Neuronal stem cell (in vitro differentiated cells): ENCODE data around the gene RNGTT.

ENCODE experiments used
- DNase-seq: peaks from one replicate; pipeline ENCODE4 v3.0.0-alpha.2; 2013; ENCODE audit warnings: low spot score
- H2AFZ ChIP-seq: one replicate; pipeline ENCODE4 v1.6.1; 2013; ENCODE audit warnings: mild to moderate bottlenecking, low read length, inconsistent platforms
- H2AK5ac ChIP-seq: 2 replicates; pipeline ENCODE4 v1.6.1; 2013; ENCODE audit warnings: low read depth, mild to moderate bottlenecking, inconsistent platforms, low read length, moderate library complexity, mixed read lengths
- H2BK120ac ChIP-seq: 2 replicates; pipeline ENCODE4 v1.6.1; 2013; ENCODE audit warnings: low read depth, mild to moderate bottlenecking, inconsistent platforms, low read length, moderate library complexity, mixed read lengths
- H2BK12ac ChIP-seq: one replicate; pipeline ENCODE4 v1.6.1; 2013; ENCODE audit warnings: low read length, inconsistent platforms
- H2BK15ac ChIP-seq: 2 replicates; pipeline ENCODE4 v1.6.1; 2013; ENCODE audit warnings: mild to moderate bottlenecking, low read length, inconsistent platforms, mixed read lengths
- H2BK5ac ChIP-seq: one replicate; pipeline ENCODE4 v1.6.1; 2013; ENCODE audit warnings: inconsistent platforms, mild to moderate bottlenecking, low read length, moderate library complexity
- H3K14ac ChIP-seq: one replicate; pipeline ENCODE4 v1.6.1; 2013; ENCODE audit warnings: low read length, inconsistent platforms
- H3K18ac ChIP-seq: 2 replicates; pipeline ENCODE4 v1.6.1; 2013; ENCODE audit warnings: low read length, inconsistent platforms
- H3K23ac ChIP-seq: 2 replicates; pipeline ENCODE4 v1.6.1; 2013; ENCODE audit warnings: low read depth, mild to moderate bottlenecking, mixed read lengths, low read length, inconsistent platforms; ENCODE audit not compliant: poor library complexity
- H3K27ac ChIP-seq: replicated peaks from 3 replicates; pipeline ENCODE4 v1.5.1; 2013; ENCODE audit warnings: low read length, inconsistent platforms
- H3K27me3 ChIP-seq, 3 experiments: 2 replicates each; pipeline ENCODE4 v1.6.1; 2013; ENCODE audit warnings: low read length in 3 of 3, mild to moderate bottlenecking in 2 of 3, inconsistent platforms in 1 of 3, low read depth in 1 of 3, mixed read lengths in 1 of 3, moderate library complexity in 1 of 3; ENCODE audit not compliant: control insufficient read depth in 3 of 3, insufficient read depth in 3 of 3
- H3K36me3 ChIP-seq, 2 donors: replicated peaks in 1 of 2; 2 replicates each; pipeline ENCODE4 v1.6.1; 2013; ENCODE audit warnings: low read length in 2 of 2; ENCODE audit not compliant: control insufficient read depth in 2 of 2, insufficient read depth in 2 of 2
- H3K4ac ChIP-seq: 2 replicates; pipeline ENCODE4 v1.6.1; 2013; ENCODE audit warnings: inconsistent platforms, mild to moderate bottlenecking, low read length, moderate library complexity
- H3K4me1 ChIP-seq, 2 donors: 1 replicate in 1 of 2; 2 replicates in 1 of 2; pipeline ENCODE4 v1.6.1; 2013; ENCODE audit warnings: low read length in 2 of 2, low read depth in 1 of 2; ENCODE audit not compliant: control insufficient read depth in 2 of 2, insufficient read depth in 1 of 2
- H3K4me2 ChIP-seq: one replicate; pipeline ENCODE4 v1.6.1; 2013; ENCODE audit warnings: mild to moderate bottlenecking, low read length, inconsistent platforms; ENCODE audit not compliant: insufficient read depth, poor library complexity, severe bottlenecking
- H3K4me3 ChIP-seq, 2 donors: 2 replicates each; pipeline ENCODE4 v1.5.1; 2013; ENCODE audit warnings: low read length in 2 of 2, mild to moderate bottlenecking in 2 of 2, inconsistent platforms in 1 of 2, moderate library complexity in 1 of 2
- H3K79me1 ChIP-seq: one replicate; pipeline ENCODE4 v1.6.1; 2013; ENCODE audit warnings: low read depth, mild to moderate bottlenecking, inconsistent platforms, low read length, moderate library complexity
- H3K9ac ChIP-seq: one replicate; pipeline ENCODE4 v1.6.1; 2013; ENCODE audit warnings: mild to moderate bottlenecking, low read depth, low read length, inconsistent platforms; ENCODE audit not compliant: poor library complexity
- H3K9me3 ChIP-seq, 2 donors: replicated peaks in 1 of 2; 2 replicates each; pipeline versions ENCODE3 to v1.6.1; 2013; ENCODE audit warnings: low read length in 2 of 2, mild to moderate bottlenecking in 2 of 2, inconsistent platforms in 1 of 2, low read depth in 1 of 2, mixed read lengths in 1 of 2, moderate library complexity in 1 of 2; ENCODE audit not compliant: control insufficient read depth in 2 of 2, insufficient read depth in 1 of 2
- H4K8ac ChIP-seq: one replicate; pipeline ENCODE4 v1.6.1; 2013; ENCODE audit warnings: low read depth, mild to moderate bottlenecking, inconsistent platforms, low read length, moderate library complexity
- H4K91ac ChIP-seq: one replicate; pipeline ENCODE4 v1.6.1; 2013; ENCODE audit warnings: low read length, low read depth, mild to moderate bottlenecking, inconsistent platforms; ENCODE audit not compliant: poor library complexity
- WGBS, 2 donors: extraction: QIAGEN DNeasy Blood & Tissue Kit; methylation state at CpG; one replicate each; pipeline ENCODE4 v1.1.7; 2013; ENCODE audit warnings: missing lambda C conversion rate in 2 of 2, mixed read lengths in 1 of 2; ENCODE audit not compliant: insufficient read length in 2 of 2, insufficient replicate concordance in 1 of 2; ENCODE audit errors: extremely low coverage in 2 of 2; 5-methylcytosine and 5-hydroxymethylcytosine counted together

RNGTT gene

DNA sequence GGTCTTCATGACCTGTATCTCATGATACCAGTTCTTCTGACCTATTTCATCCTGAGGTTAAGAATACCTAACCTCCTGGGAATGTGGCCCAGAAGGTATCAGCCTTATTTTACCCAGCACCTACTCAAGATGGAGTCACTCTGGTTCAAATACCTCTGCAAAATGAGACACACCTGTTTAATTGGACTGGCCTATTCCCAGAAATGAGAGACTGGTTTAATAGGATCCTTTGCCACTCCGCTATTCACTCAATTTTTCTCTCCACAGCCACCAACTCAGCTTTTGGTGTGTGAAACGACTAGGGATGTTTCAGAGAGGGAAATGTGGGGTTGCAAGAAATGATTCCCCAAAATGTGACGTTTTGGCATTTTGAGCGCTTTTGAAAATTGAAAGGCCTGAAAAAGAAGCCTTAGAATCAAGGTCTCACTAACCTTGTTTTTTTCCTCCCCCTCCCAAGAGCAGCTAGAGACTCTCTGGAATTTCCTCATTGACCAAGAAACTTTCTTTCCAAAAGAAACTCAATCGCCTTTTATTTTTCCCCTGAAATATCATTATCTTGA lies 45.5 kb upstream of the RNGTT start:
- Histone ChIP-seq H2BK12ac (no peak overlapping the region), H3K27me3 (no peaks in the 10 kb centered on the region), H3K4me3 (no peak overlapping the region), H2BK5ac (no peak overlapping the region), H2BK15ac (no peak overlapping the region), H3K23ac (no peak overlapping the region), H3K4me1 (no peaks in the 10 kb centered on the region), H2BK120ac (no peak overlapping the region), H4K8ac (no peak overlapping the region), H3K18ac (no peak overlapping the region), H3K4ac (no peak overlapping the region), H2AFZ (no peak overlapping the region), H4K91ac (no peak overlapping the region), H3K36me3 (no peaks in the 10 kb centered on the region), H3K4me2 (no peak overlapping the region), H3K14ac (no peak overlapping the region), H3K9ac (no peak overlapping the region), H3K27ac (no peak overlapping the region), H3K79me1 (no peaks in the 10 kb centered on the region), H3K9me3 (no peaks in the 10 kb centered on the region), H2AK5ac (no peak overlapping the region)
- no peak for DNase-seq
- WGBS, 2 donors: no CpG with 5 or more reads among the region's 5 CpGs

DNA sequence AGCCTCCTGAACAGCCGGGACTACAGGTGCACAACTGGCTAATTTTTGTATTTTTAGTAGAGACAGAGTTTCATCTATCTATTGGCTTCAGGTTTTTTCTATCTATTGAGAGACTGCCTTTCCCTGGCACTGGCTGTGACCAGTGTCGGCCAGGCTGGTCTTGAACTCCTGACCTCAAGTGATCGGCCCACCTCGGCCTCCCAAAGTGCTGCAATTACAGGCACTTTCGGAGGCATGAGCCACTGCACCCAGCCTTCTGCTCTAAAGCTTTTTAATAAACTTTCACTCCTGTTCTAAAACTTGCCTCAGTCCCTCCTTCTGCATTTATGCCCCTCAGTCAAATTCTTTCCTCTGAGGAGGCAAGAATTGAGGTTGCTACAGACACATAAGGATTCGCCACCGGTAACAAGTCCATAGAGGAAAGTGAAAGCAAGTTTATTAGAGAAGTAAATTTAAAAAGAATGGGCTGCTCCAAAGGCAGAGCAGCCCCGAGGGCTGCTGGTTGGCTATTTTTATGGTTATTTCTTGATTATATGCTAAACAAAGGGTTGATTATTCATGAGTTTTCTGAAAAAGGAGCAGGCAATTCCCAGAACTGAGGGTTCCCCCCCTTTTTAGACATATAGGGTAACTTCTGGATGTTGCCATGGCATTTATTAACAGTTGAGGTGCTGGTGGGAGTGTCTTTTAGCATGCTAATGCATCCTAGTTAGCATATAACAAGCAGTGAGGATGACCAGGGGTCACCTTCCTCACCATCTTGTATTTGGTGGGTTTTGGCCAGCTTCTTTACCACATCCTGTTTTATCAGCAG lies 44.8 kb upstream of the RNGTT start:
- Histone ChIP-seq H3K4me3 (no peak overlapping the region), H3K36me3 (no peaks in the 10 kb centered on the region), H2BK5ac (no peak overlapping the region), H3K4me1 (no peaks in the 10 kb centered on the region), H3K18ac (no peak overlapping the region), H2AK5ac (no peak overlapping the region), H3K27me3 (no peaks in the 10 kb centered on the region), H3K14ac (no peak overlapping the region), H4K91ac (no peak overlapping the region), H2BK15ac (no peak overlapping the region), H3K9ac (no peak overlapping the region), H3K4me2 (no peak overlapping the region), H3K27ac (no peak overlapping the region), H3K23ac (no peak overlapping the region), H3K79me1 (no peaks in the 10 kb centered on the region), H2BK120ac (no peak overlapping the region), H3K4ac (no peak overlapping the region), H2AFZ (peak overlapping the region; percentile 3), H4K8ac (no peak overlapping the region), H3K9me3 (no peaks in the 10 kb centered on the region), H2BK12ac (no peak overlapping the region)
- no CpG with 5 or more reads among the region's 8 CpGs for WGBS, 2 donors
- DNase-seq: no peak

DNA sequence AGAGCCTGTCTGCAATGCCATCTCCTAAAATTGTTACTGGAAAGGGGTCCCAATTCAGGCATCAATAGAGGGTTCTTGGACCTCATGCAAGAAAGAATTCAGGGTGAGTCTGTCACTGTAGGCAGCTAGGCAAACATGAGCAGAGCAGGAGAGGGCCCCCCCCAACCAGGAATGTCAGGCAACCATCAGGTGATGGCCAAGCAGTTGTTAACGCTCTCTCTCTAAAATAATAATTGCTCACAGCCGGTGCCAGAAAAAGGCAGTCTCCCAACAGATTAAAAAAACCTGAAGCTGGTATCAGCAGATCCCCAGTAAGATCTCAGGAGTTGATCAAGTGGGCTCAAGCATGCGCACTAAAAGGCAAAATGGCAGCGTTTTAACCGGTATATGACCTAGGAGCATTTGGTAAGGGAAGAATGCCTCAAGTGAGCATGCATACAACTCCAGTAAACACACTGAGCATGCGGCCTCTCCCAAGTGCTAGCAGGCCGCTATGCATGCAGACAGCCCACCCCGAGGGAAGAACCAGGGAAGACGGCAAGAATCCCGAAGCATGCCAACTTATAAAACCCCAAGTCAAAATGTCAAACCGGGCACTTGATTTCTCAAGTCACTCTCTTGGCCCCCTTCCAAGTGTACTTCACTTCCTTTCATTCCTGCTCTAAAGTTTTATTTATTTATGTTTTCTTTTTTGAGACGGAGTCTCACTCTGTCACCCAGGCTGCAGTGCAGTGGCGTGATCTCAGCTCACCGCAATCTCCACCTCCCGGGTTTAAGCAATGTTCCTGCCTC lies 44.0 kb upstream of the RNGTT start:
- Histone ChIP-seq H3K79me1 (no peaks in the 10 kb centered on the region), H2BK5ac (no peak overlapping the region), H4K8ac (no peak overlapping the region), H3K36me3 (no peaks in the 10 kb centered on the region), H3K4me1 (no peaks in the 10 kb centered on the region), H2BK120ac (no peak overlapping the region), H3K9ac (no peak overlapping the region), H3K23ac (no peak overlapping the region), H3K27ac (no peak overlapping the region), H3K9me3 (no peaks in the 10 kb centered on the region), H3K18ac (no peak overlapping the region), H3K4ac (no peak overlapping the region), H3K14ac (no peak overlapping the region), H3K4me3 (no peak overlapping the region), H4K91ac (no peak overlapping the region), H2AK5ac (no peak overlapping the region), H2AFZ (peak overlapping the region; percentile 3), H3K4me2 (no peak overlapping the region), H3K27me3 (no peaks in the 10 kb centered on the region), H2BK15ac (no peak overlapping the region), H2BK12ac (no peak overlapping the region)
- DNase-seq: no peak
- WGBS, 2 donors: no CpG with 5 or more reads among the region's 15 CpGs

DNA sequence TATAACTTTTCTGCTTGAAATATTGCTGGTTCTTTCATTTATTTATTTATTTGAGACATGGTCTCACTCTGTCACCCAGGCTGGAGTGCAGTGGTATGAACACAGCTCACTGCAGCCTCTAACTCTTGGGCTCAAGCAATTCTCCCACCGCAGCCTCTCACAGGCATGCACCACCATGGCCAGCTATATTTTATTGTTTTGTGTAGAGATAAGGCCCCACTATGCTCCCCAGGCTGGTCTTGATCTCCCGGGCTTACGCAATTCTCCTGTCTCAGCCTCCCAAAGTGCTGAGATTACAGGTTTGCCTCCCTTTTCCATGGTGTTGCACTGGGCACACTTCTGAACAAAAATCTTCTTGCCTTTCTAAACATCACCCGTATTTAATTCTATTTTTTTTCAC lies 39.1 kb upstream of the RNGTT start:
- WGBS, 2 donors: no CpG with 5 or more reads among the region's 4 CpGs
- no peak overlapping the region for H3K23ac ChIP-seq
- no peak overlapping the region for H2AK5ac ChIP-seq
- no peak overlapping the region for H2BK12ac ChIP-seq
- H3K27me3 ChIP-seq: no peaks in the 10 kb centered on the region
- no peak for DNase-seq
- H3K79me1 ChIP-seq: no peaks in the 10 kb centered on the region
- no peak overlapping the region for H4K8ac ChIP-seq
- no peaks in the 10 kb centered on the region for H3K36me3 ChIP-seq
- no peaks in the 10 kb centered on the region for H3K4me1 ChIP-seq
- no peak overlapping the region for H3K27ac ChIP-seq
- no peak overlapping the region for H2BK120ac ChIP-seq
- H4K91ac ChIP-seq: no peak overlapping the region
- H2BK5ac ChIP-seq: no peak overlapping the region
- H2AFZ ChIP-seq: no peak overlapping the region
- H3K9me3 ChIP-seq: no peaks in the 10 kb centered on the region
- no peak overlapping the region for H2BK15ac ChIP-seq
- H3K18ac ChIP-seq: no peak overlapping the region
- no peak overlapping the region for H3K4ac ChIP-seq
- H3K14ac ChIP-seq: no peak overlapping the region
- no peak overlapping the region for H3K4me3 ChIP-seq
- no peak overlapping the region for H3K4me2 ChIP-seq
- no peak overlapping the region for H3K9ac ChIP-seq
